ENCODE measurements around the gene RBM18.

The RBM18 gene

DNA sequence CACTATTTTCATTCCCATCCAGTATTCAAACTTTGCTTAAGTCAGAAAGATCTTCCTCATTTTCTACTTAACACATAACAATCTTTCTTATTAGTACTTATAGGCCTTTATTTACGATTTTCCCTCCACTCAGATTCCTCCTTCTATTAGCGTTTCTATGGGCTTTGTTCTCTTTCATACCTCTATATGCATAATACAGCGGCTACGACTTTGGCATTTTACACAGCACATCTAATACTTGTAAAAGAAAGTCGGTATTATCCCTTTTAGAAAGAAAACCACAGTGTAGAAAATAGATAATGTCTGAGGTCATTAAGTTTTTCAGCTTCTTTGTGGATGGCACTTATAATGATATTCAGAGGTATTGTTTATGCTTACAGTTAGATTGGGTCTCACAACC, 8.4 kb downstream of the RBM18 start:
- DNase-seq, result no peak

DNA sequence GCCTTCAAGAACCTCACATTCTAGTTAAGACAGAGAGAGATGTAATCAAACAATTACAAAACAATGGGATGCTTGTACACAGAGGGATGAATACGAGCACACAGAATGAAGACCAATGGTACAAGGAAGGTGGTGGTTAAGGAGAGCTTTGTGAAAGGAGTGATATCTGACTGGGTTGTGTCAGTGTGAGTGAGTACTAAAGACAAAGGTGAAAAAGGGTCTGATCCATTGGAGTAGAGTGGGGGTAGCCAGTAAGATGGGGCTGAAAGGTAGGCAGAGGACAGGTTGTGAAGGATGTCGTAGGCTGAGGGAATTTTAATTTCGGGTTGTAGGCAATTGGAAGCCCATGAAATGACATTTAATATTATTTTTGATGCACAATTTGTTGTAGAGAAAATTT, 9.9 kb downstream of the RBM18 start:
- DNase-seq, result no peak

DNA sequence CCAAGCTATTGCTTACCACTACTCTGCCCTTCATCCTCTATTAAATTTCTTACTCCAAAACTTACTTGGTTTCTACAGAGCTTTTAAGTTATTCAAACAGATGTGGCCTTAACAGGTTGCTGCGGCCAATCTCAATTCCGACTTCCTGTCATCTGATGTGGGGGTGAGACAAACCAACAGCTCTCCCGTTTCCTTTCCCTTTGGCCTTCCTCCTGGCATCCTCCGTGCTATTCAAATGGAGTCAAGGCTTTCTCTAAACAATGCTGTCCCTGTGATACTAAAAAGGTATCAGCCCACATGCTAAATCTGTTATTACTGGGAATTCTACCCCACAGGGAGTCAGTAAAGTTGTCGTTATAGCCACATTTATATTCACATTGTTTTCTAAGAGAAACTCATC, 11.8 kb downstream of the RBM18 start:
- no peak for DNase-seq

DNA sequence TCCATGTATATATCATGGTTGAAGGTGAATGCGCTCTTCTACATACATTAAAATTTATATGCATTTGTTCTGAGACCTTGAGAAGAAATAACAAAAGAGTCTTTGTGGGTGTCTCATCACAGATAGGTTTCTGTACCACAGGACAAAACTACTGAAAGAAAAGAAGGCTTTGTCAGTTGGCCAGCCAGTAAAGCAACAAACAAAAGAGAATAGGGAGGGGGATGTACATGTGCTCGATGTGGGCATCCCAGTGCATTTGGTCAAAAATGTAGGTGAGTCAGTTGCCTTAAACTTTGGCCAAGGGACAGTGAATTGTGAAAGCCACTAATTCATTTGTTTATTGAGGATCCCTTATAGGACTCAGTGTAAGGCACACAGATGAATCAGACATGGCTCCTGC, 13.3 kb downstream of the RBM18 start:
- DNase-seq, result no peak

DNA sequence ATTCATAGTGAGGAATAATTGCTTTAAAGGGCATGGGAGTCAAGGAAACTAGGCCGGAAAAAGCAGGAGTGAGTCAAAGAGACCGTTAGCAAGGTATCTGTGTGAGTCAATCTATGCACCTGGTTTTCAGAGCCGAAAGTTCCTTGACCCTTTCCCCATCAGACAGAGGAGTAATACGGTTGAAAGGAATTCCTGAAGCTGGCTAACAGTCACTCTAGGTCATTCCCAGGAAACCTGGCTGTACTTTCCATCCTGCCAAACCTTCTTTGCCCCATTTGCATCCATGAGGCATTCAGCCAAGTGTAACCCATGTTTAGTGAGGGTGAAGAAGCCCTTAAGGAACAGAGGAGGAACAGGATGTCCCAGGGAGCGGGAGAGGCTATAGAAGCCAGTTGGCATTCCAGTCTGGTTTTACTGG, 16.2 kb downstream of the RBM18 start:
- no peak for DNase-seq

DNA sequence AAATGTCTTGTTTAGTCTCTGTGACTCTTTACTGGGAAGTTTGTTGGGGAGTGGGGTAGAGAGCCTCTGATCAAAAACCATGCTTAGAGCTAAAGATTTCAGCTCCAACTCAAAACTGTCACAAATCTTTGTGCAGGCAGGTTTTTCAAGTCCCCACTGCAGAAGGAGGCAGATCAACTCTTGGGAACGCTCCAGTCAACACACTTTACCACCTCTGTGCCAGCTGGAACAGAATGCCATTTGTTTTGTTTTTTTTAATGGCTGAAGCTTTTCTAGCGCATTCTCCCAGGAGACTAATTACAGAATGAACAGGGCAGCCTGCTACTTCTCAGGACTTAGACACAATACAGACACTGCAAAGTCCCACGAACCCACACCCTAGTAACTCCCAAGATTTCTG, 18.0 kb downstream of the RBM18 start:
- no peak for DNase-seq

DNA sequence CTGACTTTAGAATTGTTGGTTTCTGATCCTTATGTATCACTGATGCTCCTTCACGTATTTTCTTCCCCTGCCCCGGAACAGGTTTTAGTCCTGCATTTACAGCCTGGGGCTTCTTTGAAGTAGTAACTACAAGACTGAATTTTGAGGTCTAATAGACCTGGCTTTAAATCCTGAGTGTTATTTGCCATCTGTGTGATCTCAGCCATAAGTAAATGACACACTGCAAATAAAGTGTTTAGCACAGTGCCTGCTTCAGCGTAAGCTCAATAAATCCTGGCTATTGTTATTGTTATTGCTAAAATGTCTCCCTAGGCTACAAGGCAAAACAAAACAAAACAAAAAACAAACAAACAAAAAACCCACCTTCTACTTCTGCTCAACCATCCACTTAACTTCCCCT, 20.3 kb downstream of the RBM18 start:
- no peak for DNase-seq

DNA sequence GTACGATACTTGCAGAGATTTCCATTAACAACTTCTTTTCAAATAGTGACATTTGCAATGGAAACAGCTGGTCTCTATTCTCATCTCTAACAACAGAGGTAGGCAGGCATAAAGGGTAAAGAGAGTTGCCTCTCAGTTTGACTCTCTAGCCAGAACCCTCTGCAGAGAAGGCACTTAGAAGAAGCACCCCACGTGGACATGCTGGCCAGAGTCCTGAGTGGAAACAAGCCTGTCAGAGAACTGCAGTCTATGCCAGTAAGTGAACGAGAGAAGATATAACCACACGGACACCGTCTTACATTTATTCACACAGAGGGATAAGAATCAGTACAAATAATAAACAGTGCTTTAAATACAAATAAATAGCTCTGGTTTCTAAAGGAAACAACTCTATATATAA, 24.9 kb downstream of the RBM18 start:
- no peak for DNase-seq

DNA sequence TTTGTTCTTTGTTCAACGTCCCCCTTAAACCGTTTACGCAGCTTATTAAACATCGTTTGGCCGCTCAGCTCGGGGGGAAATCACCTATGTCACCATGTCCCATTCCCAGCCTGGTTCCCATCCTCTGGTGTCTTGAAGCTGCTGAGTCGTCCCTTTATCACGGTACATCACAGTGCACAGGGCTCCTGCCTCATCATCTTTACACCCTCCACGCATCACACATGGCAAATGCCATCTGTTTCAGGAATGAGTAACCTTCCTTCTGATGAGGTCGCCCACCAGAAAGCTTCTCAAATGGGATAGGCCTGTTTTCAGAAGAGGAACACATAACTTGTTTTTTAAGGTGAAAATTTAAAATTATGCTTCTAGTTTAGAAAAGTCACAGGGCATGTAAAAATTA, 28.0 kb downstream of the RBM18 start:
- DNase-seq, result no peak

DNA sequence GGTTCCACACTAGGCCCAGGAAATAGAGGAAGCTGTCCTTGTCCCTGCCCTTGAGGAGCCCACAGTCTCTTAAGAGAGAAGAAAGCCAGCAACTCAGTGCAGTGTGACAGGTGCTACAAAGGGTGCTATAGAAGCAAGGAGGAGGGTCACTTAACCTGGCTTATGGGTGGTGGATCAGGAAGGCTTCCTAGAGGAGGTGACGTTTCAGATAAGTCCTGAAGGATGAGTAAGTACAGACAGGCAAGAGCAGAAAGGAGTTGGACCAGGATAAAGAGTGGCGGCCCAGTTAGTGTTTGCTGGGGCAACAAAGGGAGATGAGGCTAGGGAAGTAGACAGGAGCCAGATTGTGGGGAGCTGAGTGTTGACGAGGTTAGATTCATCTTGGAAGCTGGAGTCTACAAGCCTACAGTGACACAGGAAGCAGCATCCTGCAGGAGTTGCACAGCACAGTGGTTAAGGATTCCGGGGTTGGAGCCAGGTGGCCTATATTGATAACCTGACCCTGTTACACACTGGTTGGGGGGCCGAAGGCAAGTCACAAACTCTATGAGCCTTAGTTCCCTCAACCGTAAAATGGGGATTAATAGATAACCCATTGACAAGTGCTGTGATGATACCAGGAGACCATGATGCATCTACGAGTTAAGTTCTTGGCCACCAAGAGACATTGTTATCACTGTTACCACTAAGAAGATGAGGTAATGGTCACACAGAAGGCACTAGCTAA, 30.5 kb downstream of the RBM18 start:
- no peak for DNase-seq

DNA sequence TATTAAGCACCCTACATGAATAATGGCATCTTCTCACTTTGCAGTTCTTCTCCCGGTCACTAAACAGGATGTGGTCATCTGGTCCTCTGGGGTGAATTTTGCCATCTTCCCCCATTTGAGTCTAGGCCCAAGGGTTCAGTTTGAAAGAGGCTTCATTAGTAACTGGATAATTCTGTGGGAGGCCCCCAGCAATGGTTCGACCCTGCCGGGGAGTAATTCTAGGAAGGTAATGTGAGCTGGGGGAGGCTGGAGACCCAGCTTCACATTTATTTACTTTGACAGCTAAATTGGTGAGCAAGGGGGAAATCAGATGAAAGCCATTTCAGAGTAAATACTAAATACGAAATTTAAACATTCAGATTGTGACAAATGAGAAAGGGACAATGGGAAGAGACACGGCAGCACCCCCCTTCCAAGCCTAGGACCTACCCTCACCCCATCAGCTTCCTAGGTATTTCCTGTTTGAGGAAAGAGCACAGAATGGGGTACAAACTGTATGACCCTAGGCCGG, 31.8 kb downstream of the RBM18 start:
- DNase-seq, result no peak

DNA sequence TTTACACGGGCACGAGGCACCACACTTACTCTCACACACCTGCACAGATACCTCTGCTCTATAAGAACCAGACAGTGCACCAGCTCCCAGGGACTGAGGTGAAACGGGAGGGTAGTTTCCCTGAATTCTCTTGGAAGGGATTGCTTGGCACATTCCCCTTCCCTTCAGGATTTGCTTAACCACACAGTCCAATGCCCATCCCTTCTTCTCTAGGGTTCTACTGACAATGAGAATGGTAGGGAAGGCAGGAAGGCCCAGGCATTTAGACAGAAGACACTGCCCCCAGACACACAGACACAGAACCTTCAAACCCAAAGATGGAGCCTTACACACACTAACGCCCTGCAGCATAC, 35.2 kb downstream of the RBM18 start:
- no peak for DNase-seq

DNA sequence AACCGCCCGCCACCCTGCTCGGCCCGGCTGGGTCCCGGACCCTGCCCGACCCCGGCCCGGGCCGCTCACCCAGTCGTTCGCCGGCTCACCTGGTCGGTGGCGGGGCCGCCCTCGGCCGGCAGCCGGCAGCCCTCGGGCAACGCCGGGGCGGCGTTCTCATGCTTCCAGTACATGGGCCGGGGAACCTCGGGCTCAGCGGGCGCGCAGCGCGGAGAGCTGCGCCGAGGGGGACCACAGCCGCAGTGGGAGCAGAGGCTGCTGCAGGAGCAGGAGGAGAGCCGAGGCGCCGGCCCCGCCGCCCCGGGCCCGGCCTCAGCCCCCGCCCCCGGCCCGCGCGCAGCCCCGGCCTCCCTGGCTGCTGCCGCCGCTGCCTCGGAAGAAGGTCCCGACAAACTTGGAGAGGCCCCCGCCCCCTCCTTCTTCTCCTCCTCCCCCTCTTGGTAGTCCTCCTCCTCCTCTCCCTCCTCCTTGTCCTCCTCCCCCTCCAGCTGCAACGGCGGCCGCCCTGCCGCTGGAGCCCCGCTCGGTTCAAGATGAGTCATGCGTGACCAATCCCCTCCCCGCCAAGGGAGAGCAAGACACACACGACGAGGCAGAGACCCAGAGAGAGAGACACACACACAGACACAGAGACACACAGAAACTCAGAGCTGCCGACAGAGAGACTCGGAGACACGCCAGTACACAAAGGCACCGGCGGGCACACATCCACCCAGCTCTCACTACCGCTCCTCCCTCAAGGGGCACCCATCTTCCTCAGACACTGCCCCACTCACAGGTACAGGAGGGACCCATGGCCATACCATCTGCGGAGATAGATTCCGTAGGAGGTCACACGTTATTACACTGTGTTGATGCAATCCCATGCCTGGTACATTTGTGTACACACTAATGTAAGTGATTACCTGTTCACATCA, 35.8 kb downstream of the RBM18 start, which contains the start of gene LHX6:
LHX6 (minus strand) TSS at position 390 of the 917 bp plus-strand sequence; CDS start at position 173, 217 bp downstream.
- DNase-seq, result no peak

DNA sequence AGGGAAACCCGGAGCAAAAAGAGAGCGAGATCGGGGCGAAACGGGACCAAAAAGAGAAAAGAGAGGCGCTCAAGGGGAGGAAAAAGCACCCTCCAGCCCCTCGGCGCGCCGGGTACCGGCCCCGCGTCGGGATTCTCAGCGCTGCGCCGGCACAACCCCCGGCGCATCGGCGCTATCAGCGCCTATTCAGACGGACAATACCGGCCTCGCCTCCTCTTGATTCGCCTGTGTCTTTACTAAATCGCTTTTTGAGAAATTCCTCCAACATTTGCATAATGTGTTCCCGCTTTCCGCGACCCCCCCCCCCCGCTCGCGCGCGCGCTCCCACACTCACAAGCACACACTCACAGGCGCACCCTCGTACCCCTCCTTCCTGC, 36.5 kb downstream of the RBM18 start:
- no peak for DNase-seq

DNA sequence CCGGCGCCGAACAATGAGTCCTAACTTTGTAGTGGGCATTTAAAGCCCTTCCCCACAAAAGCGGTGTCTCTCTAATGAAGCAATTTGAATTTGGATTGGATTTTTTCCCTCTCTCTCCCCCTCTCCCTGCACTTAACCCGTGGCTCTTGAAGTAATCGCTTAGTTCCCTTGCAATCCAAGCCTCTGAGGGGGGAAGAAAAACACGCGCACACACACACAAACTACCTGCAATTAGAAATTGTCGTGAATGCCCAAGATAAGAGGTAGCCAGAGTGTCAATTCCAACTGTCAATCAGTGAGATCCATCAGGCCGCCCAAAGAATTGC, 37.1 kb downstream of the RBM18 start:
- DNase-seq, result no peak

DNA sequence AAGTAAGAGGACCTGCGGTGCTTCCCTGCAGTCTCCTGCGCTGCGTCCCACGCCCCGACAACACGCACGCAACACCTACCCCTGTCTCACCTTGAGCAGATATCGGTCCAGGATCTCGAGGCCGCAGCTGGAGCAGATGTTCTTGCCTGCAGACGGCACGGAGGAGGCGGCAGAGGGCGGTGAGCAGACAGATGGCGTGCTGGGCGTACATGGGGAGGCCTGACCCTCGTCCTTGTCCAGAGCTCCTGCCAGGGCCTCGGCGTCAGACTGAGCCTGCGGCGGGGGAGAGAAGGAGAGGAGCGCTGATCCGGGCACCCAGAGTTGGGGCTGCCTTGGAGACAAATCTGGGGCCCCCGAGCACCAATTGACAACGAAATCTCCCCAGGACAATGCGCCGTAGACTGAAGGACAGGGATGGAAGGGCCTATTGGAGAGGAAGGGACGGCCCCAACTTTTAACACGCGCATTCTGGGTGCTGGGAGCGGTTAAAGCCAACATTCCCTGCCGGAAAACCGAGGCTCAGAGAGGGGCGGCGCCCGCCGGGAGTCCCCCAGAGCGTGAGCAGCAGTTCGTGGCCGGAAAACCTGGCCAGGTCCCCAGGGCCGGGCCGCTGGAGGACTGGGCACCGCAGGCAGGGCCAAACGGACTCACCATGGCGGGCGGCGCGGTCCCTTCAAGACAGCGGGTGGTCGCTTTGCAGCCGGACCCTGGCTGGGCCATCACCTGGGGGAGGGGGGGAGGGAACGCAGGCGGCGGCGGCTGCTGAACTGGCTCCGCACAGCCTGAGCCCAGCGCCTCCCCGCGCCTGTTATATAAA, 37.7 kb downstream of the RBM18 start:
- DNase-seq, result no peak

DNA sequence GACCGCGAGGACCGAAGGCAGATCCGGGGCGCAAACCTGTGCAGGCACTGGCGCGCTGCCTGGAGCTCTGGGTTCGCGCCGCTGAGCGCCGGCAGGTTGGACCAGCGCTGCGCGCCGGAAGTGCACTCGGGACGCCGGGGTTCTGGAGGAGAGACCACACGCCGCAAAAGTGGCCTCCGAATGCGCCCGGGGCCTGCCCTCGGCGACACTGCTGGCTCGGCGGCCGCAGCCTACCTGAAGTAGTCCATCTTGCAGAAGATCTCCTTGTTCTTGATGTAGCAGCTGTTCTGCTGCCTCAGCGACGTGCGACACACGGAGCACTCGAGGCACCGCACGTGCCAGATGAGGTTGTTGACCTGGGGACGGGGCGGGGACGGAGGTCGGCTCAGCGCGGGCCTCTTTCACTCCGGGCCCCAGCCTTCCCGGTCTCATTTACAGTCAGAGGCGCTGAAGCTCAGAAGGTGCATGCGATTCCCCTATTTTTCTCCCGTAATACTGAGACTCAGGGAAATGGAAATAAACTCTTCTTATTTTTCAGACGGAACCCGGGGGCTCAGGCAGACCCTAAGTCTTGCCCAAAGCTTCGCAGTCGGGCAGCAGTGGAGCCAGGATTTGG, 38.4 kb downstream of the RBM18 start:
- DNase-seq, result no peak

DNA sequence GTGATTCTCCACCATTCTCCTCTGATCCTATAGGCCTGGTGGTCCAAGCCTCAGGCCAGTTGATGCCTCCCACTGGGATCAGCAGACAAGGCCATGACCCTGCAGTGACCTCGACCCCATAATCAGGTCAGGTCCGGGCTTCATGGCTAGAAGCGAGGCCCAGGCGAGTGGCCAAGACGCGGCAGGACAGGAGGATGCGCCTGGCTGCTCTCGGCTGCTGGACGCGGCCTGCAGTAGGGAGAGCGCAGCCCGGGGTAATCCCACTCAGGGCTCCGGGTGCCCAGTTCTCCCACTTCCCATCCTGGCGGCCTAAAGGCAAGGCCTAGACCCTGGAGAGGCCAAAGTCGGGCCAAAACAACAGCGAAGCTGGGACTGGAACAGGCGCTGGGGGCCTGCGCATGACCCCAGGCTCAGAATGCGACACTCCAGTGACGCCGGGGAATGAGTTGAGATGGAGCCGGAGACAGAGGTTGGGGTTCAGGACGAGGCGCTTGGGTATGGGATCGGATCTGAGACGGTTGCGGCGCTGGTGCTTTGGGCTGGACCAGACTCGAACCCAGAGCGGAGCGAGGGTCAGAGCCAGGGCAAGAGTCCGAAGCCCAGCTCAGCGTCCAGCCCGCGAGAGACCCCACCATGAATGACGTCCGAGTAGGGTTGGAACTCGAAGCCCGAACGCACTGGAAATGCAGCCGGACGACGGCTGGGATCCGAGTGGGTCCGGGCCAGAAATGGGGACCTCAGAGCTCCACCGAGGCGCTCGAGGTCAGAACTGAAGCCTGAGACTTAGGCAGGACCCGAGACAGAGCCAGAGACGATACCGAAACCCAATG, 39.1 kb downstream of the RBM18 start:
- DNase-seq, result no peak

DNA sequence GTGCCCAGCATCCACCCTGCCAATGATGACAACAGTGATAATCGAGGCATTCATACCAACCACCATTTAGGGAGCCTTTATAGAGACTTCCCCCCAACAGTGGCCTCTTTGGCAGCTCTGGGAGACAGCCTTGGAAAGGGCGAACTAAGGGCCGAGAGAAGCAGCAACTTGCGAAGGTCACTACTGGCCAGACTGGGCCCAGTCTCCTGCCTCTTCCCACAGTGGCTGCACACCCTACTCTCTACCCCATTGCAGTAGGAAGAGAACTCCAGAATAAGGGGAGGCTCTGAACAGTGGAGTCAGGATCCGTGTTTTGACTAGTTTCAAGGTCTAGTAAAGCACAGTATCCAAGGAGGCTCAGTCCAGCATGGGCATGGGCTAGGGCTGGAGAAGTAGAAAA, 41.2 kb downstream of the RBM18 start:
- DNase-seq, result no peak

DNA sequence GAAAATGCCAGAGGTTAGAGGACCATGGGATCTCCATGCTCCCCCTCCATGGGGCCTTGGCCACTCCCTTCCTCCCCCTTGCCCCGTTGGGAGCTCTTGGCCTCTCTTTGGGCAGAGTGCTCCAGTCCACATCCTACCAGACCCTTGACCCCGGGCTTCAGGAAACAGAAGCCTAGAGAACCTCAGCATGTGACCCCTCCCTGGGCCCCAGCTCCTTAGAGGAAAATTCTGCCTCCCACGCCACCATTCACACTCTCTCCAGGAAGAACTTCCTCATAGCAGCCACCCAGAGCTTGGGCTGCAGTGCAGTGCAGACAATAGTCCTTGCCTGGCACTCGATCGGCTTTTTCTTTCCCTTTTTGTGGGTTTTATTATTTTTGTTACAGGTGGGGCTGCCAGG, 41.8 kb downstream of the RBM18 start:
- DNase-seq, result no peak

DNA sequence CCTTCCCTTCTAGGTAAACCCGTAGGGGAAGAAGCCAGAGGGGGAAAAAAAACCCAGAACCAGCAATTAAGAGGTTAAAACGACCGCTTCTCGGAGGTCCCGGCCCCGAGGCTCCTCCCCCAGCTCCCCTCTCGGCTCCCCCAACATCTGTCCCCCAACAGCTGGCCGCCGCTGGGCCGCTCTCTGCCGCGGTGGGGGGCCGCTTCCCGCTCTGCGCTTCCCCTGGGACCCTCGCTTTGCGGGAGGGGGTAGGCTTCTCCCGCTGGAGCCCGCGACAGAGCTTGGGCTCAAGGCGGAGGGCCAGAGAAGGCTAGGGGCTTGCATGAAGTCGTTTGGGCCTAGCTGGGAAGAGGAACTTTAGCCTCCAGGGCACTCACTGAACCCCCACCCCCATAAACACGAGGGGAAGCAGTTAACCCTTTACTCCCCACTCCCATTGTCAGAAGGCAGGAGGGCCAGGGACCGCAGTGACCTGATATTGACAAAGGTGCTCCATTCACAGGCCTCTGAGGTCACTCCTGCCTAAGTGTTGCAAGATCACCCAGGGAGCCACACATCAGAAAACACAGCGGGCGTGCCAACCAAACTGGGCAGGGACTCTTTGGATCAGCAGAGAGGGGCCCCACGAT, 43.3 kb downstream of the RBM18 start:
- DNase-seq, result no peak

Measured in CD4-positive, alpha-beta T cell treated with Interleukin-6 for 4 hours (primary cell).